Measurements from ENCODE around the gene DENND2D. TPM values are rescaled to one million over a fixed set of nuclear protein-coding genes. Genes with fewer than 3 reads are reported as not detected.

The DENND2D gene
- polyA plus RNA-seq, 1 experiment = 1.3 TPM

DNA sequence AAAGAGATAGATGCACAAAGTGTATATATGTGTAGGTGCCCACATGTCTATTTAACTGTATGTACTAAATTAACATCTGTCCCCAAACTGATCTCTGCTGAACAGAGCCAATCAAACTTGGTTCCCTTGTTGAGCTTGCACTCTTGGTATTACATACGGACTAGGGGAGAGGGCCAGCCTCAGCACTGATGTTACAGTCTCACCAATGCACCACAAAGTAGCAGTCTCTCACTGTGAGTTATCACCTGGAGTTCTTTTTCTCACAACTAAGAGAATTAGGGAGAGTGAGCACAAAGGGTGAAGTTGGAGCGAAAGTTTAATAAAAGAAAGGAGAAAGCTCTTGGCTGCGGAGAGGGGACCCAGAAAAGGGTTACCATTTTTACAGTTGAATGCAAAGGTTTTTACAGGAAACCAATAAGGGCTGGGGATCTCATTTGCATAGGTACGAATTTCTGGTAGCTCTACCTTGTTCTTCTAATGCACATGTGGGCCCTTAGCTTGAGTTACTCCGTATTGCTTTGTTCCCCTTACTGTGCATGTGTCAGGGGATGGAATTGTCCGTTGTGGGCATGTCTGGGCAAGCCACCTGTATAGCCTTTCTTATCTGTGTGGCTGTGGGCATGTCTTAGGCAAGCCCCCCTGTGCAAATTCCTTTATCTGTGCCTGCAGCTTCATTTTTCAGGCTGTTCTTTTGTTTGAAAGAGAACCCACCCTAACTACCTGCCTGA is 13.8 kb upstream of the DENND2D start:
- H3K27me3 ChIP-seq (ENCODE audit: control insufficient read depth, insufficient read depth, low read length) = no peaks in the 10 kb centered on the region
- H3K27ac ChIP-seq (ENCODE audit: low read depth, low read length) = no peak overlapping the region
- no peak for DNase-seq (ENCODE audit: low read depth, low spot score)
- TF ChIP-seq, protein P1, sequence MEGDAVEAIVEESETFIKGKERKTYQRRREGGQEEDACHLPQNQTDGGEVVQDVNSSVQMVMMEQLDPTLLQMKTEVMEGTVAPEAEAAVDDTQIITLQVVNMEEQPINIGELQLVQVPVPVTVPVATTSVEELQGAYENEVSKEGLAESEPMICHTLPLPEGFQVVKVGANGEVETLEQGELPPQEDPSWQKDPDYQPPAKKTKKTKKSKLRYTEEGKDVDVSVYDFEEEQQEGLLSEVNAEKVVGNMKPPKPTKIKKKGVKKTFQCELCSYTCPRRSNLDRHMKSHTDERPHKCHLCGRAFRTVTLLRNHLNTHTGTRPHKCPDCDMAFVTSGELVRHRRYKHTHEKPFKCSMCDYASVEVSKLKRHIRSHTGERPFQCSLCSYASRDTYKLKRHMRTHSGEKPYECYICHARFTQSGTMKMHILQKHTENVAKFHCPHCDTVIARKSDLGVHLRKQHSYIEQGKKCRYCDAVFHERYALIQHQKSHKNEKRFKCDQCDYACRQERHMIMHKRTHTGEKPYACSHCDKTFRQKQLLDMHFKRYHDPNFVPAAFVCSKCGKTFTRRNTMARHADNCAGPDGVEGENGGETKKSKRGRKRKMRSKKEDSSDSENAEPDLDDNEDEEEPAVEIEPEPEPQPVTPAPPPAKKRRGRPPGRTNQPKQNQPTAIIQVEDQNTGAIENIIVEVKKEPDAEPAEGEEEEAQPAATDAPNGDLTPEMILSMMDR (IDR thresholded peaks at IDR 0.05; ENCODE audit: low read depth, low read length) = no peak
- ChIA-PET CTCF (interaction anchor here (0.6 to 2.0 kb wide), 6 partner anchors 9 to 1866 kb away, joined by 3 to 18 read pairs (median 4); no protein-coding TSS in a partner anchor), POLR2A (no interaction called here)
- H3K9me3 ChIP-seq (ENCODE audit: control insufficient read depth, insufficient read depth, low read length) = no peaks in the 10 kb centered on the region; the same call in 1 of the 2 replicates
- no peak overlapping the region for H3K4me3 ChIP-seq (ENCODE audit: low read depth, low read length)

DNA sequence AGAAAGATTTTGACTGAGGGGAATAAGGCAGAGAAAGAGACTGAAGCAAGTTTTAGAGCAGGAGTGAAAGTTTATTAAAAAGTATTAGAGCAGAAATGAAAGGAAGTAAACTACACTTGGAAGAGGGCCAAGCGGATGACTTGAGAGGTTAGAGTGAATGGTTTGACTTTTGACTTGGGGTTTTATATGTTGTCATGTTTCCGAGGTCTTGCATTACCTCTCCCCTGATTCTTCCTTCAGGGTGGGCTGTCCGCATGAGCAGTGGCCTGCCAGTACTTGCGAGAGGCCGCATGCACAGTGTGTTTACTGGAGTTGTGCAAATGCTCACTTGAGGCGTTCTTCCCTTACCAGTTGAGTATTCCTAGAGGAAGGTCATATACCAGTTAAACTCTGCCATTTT is 13.0 kb upstream of the DENND2D start:
- CTCF ChIA-PET = interaction anchor here (1.6 to 2.0 kb wide), 2 partner anchors 10 to 120 kb away, joined by 6 to 18 read pairs; no protein-coding TSS in a partner anchor
- POLR2A ChIA-PET = no interaction called here

DNA sequence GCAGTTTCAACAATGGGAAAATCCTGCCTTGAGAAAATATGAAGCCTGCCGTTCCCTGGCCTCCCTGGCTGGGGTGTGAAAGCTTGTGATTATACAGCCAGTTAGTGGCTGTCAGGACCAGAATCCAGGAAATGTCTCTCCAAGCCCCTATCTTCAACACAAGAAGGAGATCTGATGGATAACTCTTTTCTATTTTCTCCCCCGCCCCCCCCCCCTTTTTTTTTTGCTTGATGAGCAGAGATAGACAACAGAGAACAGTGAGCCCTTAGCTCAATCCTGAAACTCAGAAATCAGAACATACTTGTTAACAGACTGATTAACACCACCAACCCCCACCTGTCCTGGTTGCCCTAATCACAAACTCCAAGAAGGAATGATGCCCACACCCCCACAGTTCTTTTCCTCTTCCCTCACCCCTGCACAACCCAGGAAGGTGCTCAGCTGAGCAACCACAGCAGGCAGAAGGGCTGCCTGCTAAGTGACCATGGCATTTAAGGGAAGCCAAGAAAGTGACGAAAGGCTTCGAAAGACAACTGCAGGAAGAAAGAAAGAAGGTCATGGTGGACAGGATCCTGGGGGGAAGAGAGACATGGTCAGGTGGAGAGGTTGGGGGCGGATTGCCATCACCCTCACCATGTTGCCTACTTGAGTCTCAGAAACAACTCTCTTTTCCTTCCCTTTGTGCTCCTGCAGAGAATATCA is 12.3 kb upstream of the DENND2D start:
- POLR2A ChIA-PET = no interaction called here
- H3K27me3 ChIP-seq (ENCODE audit: control insufficient read depth, insufficient read depth, low read length) = peaks cover 2% of the 10 kb centered on the region
- no peak overlapping the region for H3K4me3 ChIP-seq (ENCODE audit: low read depth, low read length)
- H3K9me3 ChIP-seq (ENCODE audit: control insufficient read depth, insufficient read depth, low read length) = no peaks in the 10 kb centered on the region; the same call in 1 of the 2 replicates
- TF ChIP-seq, protein P1 (IDR thresholded peaks at IDR 0.05; ENCODE audit: low read depth, low read length) = no peak
- CTCF ChIA-PET = no interaction called here
- no peak overlapping the region for H3K27ac ChIP-seq (ENCODE audit: low read depth, low read length)
- no peak for DNase-seq (ENCODE audit: low read depth, low spot score)

More for the DNA sequence above, 13.0 kb upstream of the DENND2D start:
- DNase-seq (ENCODE audit: low read depth, low spot score) = no peak
- Histone ChIP-seq H3K4me3 (ENCODE audit: low read depth, low read length) (no peak overlapping the region), H3K27ac (ENCODE audit: low read depth, low read length) (no peak overlapping the region), H3K27me3 (ENCODE audit: control insufficient read depth, insufficient read depth, low read length) (peaks cover 2% of the 10 kb centered on the region), H3K9me3 (ENCODE audit: control insufficient read depth, insufficient read depth, low read length) (no peaks in the 10 kb centered on the region; the same call in 1 of the 2 replicates)
- TF ChIP-seq, protein P1 (IDR thresholded peaks at IDR 0.05; ENCODE audit: low read depth, low read length) = no peak

DNA sequence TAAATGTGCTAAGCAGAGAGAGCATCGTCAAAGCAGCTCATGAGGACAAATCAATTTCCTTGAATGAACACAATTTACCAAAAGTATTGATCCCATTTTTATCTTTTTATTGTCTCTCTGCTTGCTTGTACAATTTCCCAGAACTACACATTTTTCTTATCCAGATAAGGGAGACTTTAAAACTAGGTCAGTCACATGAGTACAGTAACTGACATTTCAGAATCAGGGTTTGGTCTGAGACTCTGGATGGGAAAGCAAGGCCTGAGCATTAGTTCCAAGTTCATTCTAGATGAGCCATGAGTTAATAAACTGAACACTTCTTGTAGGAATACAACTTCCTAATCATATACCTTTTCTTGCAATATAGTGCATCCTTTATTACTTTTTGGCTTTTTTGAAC is 11.5 kb upstream of the DENND2D start:
- Histone ChIP-seq H3K27me3 (ENCODE audit: control insufficient read depth, insufficient read depth, low read length) (peaks cover 7% of the 10 kb centered on the region), H3K9me3 (ENCODE audit: control insufficient read depth, insufficient read depth, low read length) (no peaks in the 10 kb centered on the region; the same call in 1 of the 2 replicates), H3K4me3 (ENCODE audit: low read depth, low read length) (no peak overlapping the region), H3K27ac (ENCODE audit: low read depth, low read length) (no peak overlapping the region)
- POLR2A ChIA-PET = no interaction called here
- TF ChIP-seq, protein P1 (IDR thresholded peaks at IDR 0.05; ENCODE audit: low read depth, low read length) = no peak
- DNase-seq (ENCODE audit: low read depth, low spot score) = no peak
- CTCF ChIA-PET = no interaction called here

DNA sequence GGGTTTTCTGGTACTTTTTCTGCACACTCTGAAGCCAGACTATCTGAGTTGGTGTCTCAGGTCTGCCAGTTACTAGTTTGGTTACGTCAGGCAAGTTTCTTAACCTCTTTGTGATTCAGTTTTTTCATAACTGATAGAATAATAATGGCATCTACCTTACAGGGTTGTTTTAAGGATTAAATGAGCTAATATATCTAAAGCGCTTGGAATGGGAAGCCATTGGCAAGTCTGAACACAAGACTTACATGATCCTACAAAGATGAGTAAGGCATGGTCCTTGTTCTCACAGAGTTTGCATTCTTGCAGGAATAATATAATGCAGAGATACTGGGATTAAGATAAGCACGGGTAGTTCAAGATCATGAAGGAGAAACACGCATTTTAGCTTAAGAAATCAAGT is 9.2 kb upstream of the DENND2D start:
- peaks cover 10% of the 10 kb centered on the region for H3K27me3 ChIP-seq (ENCODE audit: control insufficient read depth, insufficient read depth, low read length)
- H3K9me3 ChIP-seq (ENCODE audit: control insufficient read depth, insufficient read depth, low read length) = no peaks in the 10 kb centered on the region; the same call in 1 of the 2 replicates
- TF ChIP-seq, protein P1 (IDR thresholded peaks at IDR 0.05; ENCODE audit: low read depth, low read length) = no peak
- H3K27ac ChIP-seq (ENCODE audit: low read depth, low read length) = no peak overlapping the region
- DNase-seq (ENCODE audit: low read depth, low spot score) = no peak
- CTCF ChIA-PET = interaction anchor here (0.8 kb wide), 1 partner anchor 11 kb away, joined by 4 read pairs; no protein-coding TSS in a partner anchor
- H3K4me3 ChIP-seq (ENCODE audit: low read depth, low read length) = no peak overlapping the region
- POLR2A ChIA-PET = no interaction called here

Measured in AG04450 (cell line).